Transverse colon (tissue), 4 donors: ENCODE data around the gene MAPK4. TPM values are rescaled to one million over a fixed set of nuclear protein-coding genes. Genes with fewer than 3 reads are reported as not detected.

Source experiments
- DNase-seq: peaks from one replicate; pipeline ENCODE4 v3.0.0-alpha.2; 2019
- H3K27ac ChIP-seq, 4 donors: fragments of 200-600 bp; sonication (generic); 2 replicates each; pipeline ENCODE4 v1.5.1; 2016 to 2018; ENCODE audit warnings: inconsistent platforms in 4 of 4
- H3K27me3 ChIP-seq: fragments of 200-600 bp; sonication (generic); 2 replicates; pipeline ENCODE4 v1.5.1; 2017; ENCODE audit warnings: inconsistent platforms
- H3K36me3 ChIP-seq, 4 donors: fragments of 200-600 bp; sonication (generic); 2 replicates each; pipeline ENCODE4 v1.5.1; 2017 to 2019; ENCODE audit warnings: inconsistent platforms in 4 of 4
- H3K4me1 ChIP-seq, 4 donors: fragments of 200-600 bp; sonication (generic); 2 replicates each; pipeline ENCODE4 v1.5.1; 2017 to 2020; ENCODE audit warnings: inconsistent platforms in 4 of 4
- H3K4me3 ChIP-seq, 4 donors: fragments of 200-600 bp; sonication (generic); 1 replicate in 1 of 4; 2 replicates in 3 of 4; pipeline versions ENCODE4 v1.5.1 to v1.6.1; 2017 to 2019; ENCODE audit warnings: inconsistent platforms in 4 of 4
- H3K9me3 ChIP-seq, 2 donors: fragments of 200-600 bp; sonication (generic); 2 replicates each; pipeline ENCODE4 v1.5.1; 2017 to 2019; ENCODE audit warnings: inconsistent platforms in 2 of 2
- EP300 ChIP-seq: sonication (generic); formaldehyde crosslinking; IDR thresholded peaks from one replicate; pipeline ENCODE4 v1.6.1; 2017; ENCODE audit warnings: antibody characterized with exemption, low read depth
- POLR2A ChIP-seq: fragments of 450-650 bp; IDR thresholded peaks from one replicate; pipeline ENCODE4 v1.6.1; 2016; ENCODE audit warnings: antibody characterized with exemption, mild to moderate bottlenecking, moderate library complexity
- POLR2AphosphoS5 ChIP-seq, 3 donors: sonication (generic); formaldehyde crosslinking; IDR thresholded peaks; one replicate each; pipeline ENCODE4 v1.6.1; 2016; ENCODE audit warnings: antibody characterized with exemption in 3 of 3
- WGBS, 2 donors: methylation state at CpG; one replicate each; pipeline ENCODE4 v1.1.5; 2018; ENCODE audit warnings: low coverage in 1 of 2; 5-methylcytosine and 5-hydroxymethylcytosine counted together
- in situ Hi-C, 4 donors: fragments of 200-750 bp; cut with MboI; loops; one replicate each; pipeline versions ENCODE4 v1.15.0 to v1.15.1; 2017; ENCODE audit warnings: low sequenced_read_pairs in 3 of 4, low pct_ligation_motif_present in 1 of 4, low pct_unique_long_range_greater_than_20kb in 1 of 4
- intact Hi-C: fragments of 100-400 bp; cut with DNase I; formaldehyde crosslinking; loops from one replicate; pipeline ENCODE4 v1.15.1; 2023; ENCODE audit warnings: low total_unique reads
- total RNA-seq, 4 donors: library from RNA; depleted of rRNA; stranded (reverse); fragments of >200 nt; gene quantifications; one replicate each; pipeline ENCODE4 v1.1.0, GENCODE V29; 2016
- TF ChIP-seq, protein P1 (sequence below), 5 experiments: fragments of 200-600 bp in 3 of 5; fragments of 450-650 bp in 2 of 5; sonication (generic) in 3 of 5; IDR thresholded peaks; 1 replicate in 2 of 5; 2 replicates in 3 of 5; pipeline ENCODE4 v1.5.1; 2016 to 2017; ENCODE audit warnings: antibody characterized with exemption in 5 of 5, inconsistent platforms in 3 of 5, mild to moderate bottlenecking in 2 of 5, moderate library complexity in 1 of 5

Gene MAPK4
- total RNA-seq, 4 donors from 2014 or later = 1.6 to 20.1 (median 5.7) TPM

DNA sequence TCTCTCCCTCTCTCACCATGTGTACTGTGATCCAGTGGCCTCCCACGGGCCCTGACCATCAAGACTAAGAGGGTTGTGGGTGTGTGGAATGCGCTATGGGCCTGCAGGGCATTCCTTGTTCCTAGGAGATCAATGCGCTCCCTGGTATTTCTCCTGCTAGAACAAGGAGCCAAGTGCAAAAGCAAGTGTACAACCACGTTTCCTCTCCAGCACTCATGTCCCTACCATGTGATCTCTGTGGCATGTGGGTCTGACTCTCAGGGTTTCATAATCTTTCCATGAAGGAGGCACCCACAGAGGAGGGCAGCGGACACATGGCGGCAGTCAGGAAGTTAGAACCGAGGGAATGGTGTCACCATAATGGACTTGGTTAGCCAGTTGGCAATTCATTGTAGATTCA lies 91.4 kb downstream of the MAPK4 start:
- no peaks in the 10 kb centered on the region for H3K36me3 ChIP-seq
- peaks cover 5 to 24% (median 17%) of the 10 kb centered on the region in 4 donors for H3K4me1 ChIP-seq
- H3K27me3 ChIP-seq = no peaks in the 10 kb centered on the region
- peak overlapping the region; percentile 60 to 83 (median 73) for H3K27ac ChIP-seq
- in situ Hi-C loops (loop anchor here in 1 of 4 donors (25.0 kb wide), 1 partner anchor 89 kb away; the partner anchor contains the start of gene MAPK4), intact Hi-C loops (no loop called here)
- H3K4me3 ChIP-seq = no peak overlapping the region
- WGBS, 2 donors = 82% methylated on average over 7 of the region's 7 CpGs; no CpG with 5 or more reads in 1 of the 2 donors
- no peak for TF ChIP-seq POLR2AphosphoS5 (IDR thresholded peaks at IDR 0.05)
- no peak for TF ChIP-seq EP300
- DNase-seq = no peak
- H3K9me3 ChIP-seq = no peaks in the 10 kb centered on the region

DNA sequence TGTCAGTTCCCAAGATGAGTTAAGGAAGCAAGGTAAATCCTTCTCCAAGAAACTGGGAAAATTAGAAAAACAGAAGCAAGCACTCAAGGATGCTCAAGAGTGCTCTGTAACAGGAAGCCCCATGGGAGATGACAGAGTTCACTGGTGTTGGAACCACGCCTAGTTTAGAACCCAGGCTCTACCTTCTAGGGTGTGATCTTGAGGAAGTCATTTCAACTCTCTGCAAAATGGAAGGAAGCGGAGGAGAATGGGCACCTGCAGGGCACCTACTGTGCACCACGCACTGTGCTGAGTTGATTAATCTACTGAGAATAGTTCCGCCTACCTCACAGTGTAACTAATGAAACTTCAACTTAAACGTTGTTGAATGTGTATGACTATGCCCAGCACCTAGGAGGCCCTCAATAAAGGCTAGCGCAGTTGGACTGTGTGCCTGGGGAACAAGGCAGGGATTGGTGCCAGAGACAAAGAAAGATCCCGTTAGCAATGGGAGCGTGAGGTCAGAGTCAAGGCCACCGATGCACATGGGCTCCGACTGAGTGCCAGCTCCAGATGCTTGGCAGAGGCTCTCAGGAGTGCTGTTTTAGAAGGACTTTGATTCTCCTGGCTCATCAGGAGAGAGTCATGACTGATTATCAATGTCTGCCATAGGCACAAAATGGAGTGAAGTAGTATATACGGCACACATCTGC lies 93.7 kb downstream of the MAPK4 start:
- DNase-seq = no peak
- TF ChIP-seq EP300 (no peak), POLR2AphosphoS5 (IDR thresholded peaks at IDR 0.05) (no peak), POLR2A (no peak)
- TF ChIP-seq, protein P1, sequence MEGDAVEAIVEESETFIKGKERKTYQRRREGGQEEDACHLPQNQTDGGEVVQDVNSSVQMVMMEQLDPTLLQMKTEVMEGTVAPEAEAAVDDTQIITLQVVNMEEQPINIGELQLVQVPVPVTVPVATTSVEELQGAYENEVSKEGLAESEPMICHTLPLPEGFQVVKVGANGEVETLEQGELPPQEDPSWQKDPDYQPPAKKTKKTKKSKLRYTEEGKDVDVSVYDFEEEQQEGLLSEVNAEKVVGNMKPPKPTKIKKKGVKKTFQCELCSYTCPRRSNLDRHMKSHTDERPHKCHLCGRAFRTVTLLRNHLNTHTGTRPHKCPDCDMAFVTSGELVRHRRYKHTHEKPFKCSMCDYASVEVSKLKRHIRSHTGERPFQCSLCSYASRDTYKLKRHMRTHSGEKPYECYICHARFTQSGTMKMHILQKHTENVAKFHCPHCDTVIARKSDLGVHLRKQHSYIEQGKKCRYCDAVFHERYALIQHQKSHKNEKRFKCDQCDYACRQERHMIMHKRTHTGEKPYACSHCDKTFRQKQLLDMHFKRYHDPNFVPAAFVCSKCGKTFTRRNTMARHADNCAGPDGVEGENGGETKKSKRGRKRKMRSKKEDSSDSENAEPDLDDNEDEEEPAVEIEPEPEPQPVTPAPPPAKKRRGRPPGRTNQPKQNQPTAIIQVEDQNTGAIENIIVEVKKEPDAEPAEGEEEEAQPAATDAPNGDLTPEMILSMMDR (IDR thresholded peaks at IDR 0.05) = no peak
- Histone ChIP-seq H3K27ac (peak overlapping the region; percentile 68 to 83 (median 79)), H3K27me3 (no peaks in the 10 kb centered on the region), H3K36me3 (no peaks in the 10 kb centered on the region), H3K9me3 (no peaks in the 10 kb centered on the region), H3K4me1 (peaks cover 5 to 24% (median 17%) of the 10 kb centered on the region in 4 donors), H3K4me3 (no peak overlapping the region)
- intact Hi-C loops (no loop called here), in situ Hi-C loops (loop anchor here in 1 of 4 donors (25.0 kb wide), 1 partner anchor 91 kb away; the partner anchor contains the start of gene MAPK4)
- 82% methylated on average over 11 of the region's 11 CpGs; no CpG with 5 or more reads in 1 of the 2 donors for WGBS, 2 donors

DNA sequence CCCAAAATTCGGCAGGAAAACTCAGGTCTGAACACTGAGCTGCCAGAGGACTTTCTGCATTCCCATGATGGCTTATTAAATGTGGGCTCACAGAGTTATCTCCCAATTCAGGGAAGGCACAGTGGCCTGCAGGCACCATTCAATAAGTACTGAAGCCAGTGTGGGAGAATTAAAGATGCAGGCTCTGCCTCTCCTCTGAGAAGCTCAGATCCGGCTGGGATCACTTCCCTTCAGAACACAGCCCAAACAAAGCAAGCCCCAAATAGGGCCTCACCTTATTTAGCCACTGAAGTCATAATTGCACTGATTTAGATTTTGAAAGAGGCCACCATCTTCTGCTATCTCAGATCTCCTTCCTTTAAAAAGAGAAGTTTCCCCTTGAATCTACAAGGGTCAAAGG lies 94.3 kb downstream of the MAPK4 start:
- Histone ChIP-seq H3K27ac (peak overlapping the region; percentile 68 to 83 (median 79)), H3K4me3 (no peak overlapping the region), H3K9me3 (no peaks in the 10 kb centered on the region), H3K4me1 (peaks cover 5 to 24% (median 17%) of the 10 kb centered on the region in 4 donors), H3K36me3 (no peaks in the 10 kb centered on the region), H3K27me3 (no peaks in the 10 kb centered on the region)
- intact Hi-C loops (no loop called here), in situ Hi-C loops (loop anchor here in 1 of 4 donors (25.0 kb wide), 1 partner anchor 92 kb away; the partner anchor contains the start of gene MAPK4)
- DNase-seq = no peak
- WGBS, 2 donors = 50% methylated on average over 2 of the region's 2 CpGs; no CpG with 5 or more reads in 1 of the 2 donors
- TF ChIP-seq, protein P1 (IDR thresholded peaks at IDR 0.05) = no peak
- TF ChIP-seq POLR2AphosphoS5 (IDR thresholded peaks at IDR 0.05) = no peak
- no peak for TF ChIP-seq POLR2A
- no peak for TF ChIP-seq EP300

DNA sequence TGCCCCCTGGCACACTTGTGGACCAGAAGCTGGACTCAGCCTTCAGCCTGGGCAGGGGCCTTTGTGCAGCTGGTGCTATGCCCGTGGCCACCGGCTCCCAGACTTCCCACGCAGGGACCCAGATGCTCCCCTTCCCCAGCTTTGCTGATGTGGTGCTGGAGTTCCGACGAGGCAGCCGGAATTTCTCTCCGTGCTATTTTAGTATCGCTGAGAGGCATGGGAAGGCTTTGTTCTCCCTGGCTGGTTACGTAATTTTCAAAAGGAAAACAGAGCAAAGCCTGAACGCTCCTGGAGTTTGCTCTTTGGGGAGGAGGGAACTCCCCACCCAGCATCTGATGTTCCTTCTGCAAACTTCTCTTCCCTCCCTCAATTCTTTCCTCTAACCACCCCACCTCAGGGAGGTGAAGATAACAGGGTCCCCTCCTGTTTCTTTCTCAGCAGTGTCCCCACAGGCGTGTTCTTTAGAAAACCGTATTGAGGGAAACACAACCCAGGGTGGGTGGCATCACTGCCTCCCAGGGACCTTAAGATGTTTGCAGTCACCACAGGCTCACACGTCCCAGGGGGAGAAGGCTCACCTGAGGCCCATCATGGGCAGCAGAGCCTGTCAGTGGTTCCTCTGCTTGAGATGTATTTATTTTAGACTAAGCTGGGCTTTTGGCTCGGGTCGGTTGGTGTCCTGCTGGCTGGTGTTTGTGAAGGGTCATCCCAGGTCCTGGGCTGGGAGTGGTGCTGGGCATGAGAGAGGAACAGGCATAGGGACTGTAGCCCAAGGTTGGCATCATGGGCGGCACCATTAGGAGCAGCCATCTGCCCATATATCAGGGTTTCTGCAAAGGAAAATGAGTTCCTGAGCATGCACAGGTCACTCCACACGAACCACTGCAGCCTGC lies 95.0 kb downstream of the MAPK4 start:
- DNase-seq = no peak
- peak overlapping the region; percentile 68 to 83 (median 79) for H3K27ac ChIP-seq
- in situ Hi-C loops (loop anchor here in 1 of 4 donors (25.0 kb wide), 1 partner anchor 93 kb away; the partner anchor contains the start of gene MAPK4), intact Hi-C loops (no loop called here)
- H3K4me3 ChIP-seq = no peak overlapping the region
- H3K4me1 ChIP-seq = peaks cover 5 to 24% (median 17%) of the 10 kb centered on the region in 4 donors
- H3K36me3 ChIP-seq = no peaks in the 10 kb centered on the region
- no peaks in the 10 kb centered on the region for H3K9me3 ChIP-seq
- WGBS, 2 donors = 20 to 47% methylated on average over 1 to 17 of the region's 17 CpGs
- no peaks in the 10 kb centered on the region for H3K27me3 ChIP-seq
- TF ChIP-seq POLR2A (no peak), EP300 (peak; percentile 11), POLR2AphosphoS5 (IDR thresholded peaks at IDR 0.05) (no peak)
- TF ChIP-seq, protein P1 (IDR thresholded peaks at IDR 0.05) = no peak
